Thymus (tissue), 11 donors: Measurements from ENCODE around the gene CLDND1. TPM values are rescaled to one million over a fixed set of nuclear protein-coding genes. Genes with fewer than 3 reads are reported as not detected.
A peak's percentile ranks its signal among the peaks of the same experiment; 100 is the strongest.
"Not testable (repeated sequence)": the region's sequence is repeated elsewhere in the genome, so short reads cannot be mapped to it uniquely, and the experiment has no call there.

ENCODE experiments used
- DNase-seq, 9 donors: peaks; one replicate each; pipeline ENCODE4 v3.0.0-alpha.2; 2013; ENCODE audit warnings: low spot score in 9 of 9, low read depth in 6 of 9, missing footprints in 1 of 9
- H3K27ac ChIP-seq, 2 donors: one replicate each; pipeline ENCODE4 v1.5.1; 2013; ENCODE audit warnings: control low read depth in 1 of 2, low read depth in 1 of 2, low read length in 1 of 2, mild to moderate bottlenecking in 1 of 2, moderate library complexity in 1 of 2
- H3K27me3 ChIP-seq, 2 donors: one replicate each; pipeline ENCODE4 v1.5.1; 2013; ENCODE audit warnings: low read length in 1 of 2; ENCODE audit not compliant: control insufficient read depth in 2 of 2, insufficient read depth in 1 of 2
- H3K36me3 ChIP-seq, 2 donors: one replicate each; pipeline ENCODE4 v1.5.1; 2013; ENCODE audit warnings: low read length in 1 of 2, mild to moderate bottlenecking in 1 of 2, moderate library complexity in 1 of 2; ENCODE audit not compliant: control insufficient read depth in 2 of 2, insufficient read depth in 2 of 2
- H3K4me1 ChIP-seq, 2 donors: one replicate each; pipeline ENCODE4 v1.5.1; 2013; ENCODE audit warnings: low read length in 2 of 2; ENCODE audit not compliant: control insufficient read depth in 2 of 2, insufficient read depth in 2 of 2
- H3K4me3 ChIP-seq, 2 donors: one replicate each; pipeline ENCODE4 v1.5.1; 2013; ENCODE audit warnings: low read length in 2 of 2, control low read depth in 1 of 2, mild to moderate bottlenecking in 1 of 2
- H3K9me3 ChIP-seq, 2 donors: one replicate each; pipeline ENCODE4 v1.5.1; 2013; ENCODE audit warnings: low read length in 1 of 2, mild to moderate bottlenecking in 1 of 2; ENCODE audit not compliant: control insufficient read depth in 2 of 2, insufficient read depth in 1 of 2
- WGBS: extraction: QIAGEN DNeasy Blood & Tissue Kit; methylation state at CpG from one replicate; pipeline ENCODE4 v1.1.7; 2013; 5-methylcytosine and 5-hydroxymethylcytosine counted together
- polyA plus RNA-seq: library from polyadenylated mRNA; stranded (reverse); fragments of 200-250 nt; gene quantifications from one replicate; pipeline ENCODE4 v1.2.3, GENCODE V29; 2013
- total RNA-seq: library from RNA; stranded (reverse); fragments of 120-200 nt; gene quantifications from one replicate; pipeline ENCODE4 v1.2.4, GENCODE V29; 2013
- donor health status: healthy.

Gene CLDND1
- total and polyA plus RNA-seq, 2 donors: 60.1 to 65.2 TPM

DNA sequence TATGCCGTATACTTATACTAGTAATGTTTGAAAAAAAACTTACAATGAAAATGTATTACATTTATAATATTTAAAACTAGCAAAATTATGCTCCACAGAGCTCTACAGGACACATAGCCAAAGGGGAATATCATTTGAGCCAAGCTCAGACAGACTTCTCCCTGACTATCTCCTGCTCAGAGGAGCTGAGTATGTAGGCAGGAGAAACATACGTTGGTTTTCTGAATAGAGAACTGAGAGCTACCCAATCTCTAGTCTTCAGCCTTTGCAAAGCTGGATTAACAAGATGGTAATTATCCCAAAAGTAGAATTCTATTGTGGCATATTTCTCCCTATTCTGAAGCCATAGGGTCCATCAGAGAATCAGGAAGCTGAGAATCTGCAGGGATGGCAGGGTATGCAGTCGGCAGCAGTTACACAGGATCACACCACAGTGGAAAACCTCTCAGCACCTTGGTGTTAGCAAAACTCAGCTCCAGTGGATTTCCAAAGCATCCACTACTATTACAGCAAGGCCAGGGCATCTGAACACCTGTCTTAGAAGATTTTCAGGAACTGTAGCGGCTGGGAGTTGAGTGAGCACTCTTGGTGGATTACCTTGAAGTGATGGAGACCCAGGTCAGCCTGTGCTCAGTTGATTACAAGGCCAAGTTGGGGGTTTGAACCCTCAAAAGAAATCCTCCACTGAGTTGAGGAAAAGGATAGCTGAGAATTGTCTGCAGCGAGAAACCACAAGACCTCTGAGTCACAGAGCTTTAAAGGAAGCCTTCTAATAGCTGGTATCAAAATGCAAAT is 39.2 kb upstream of the CLDND1 start:
- H3K27me3 ChIP-seq: no peaks in the 10 kb centered on the region
- H3K36me3 ChIP-seq: no peaks in the 10 kb centered on the region
- no peaks in the 10 kb centered on the region for H3K9me3 ChIP-seq
- 83% methylated on average over 5 of the region's 5 CpGs for WGBS
- no peak overlapping the region for H3K4me3 ChIP-seq
- H3K27ac ChIP-seq: no peak overlapping the region
- peaks cover 3 to 18% of the 10 kb centered on the region in 2 donors for H3K4me1 ChIP-seq
- no peak for DNase-seq

DNA sequence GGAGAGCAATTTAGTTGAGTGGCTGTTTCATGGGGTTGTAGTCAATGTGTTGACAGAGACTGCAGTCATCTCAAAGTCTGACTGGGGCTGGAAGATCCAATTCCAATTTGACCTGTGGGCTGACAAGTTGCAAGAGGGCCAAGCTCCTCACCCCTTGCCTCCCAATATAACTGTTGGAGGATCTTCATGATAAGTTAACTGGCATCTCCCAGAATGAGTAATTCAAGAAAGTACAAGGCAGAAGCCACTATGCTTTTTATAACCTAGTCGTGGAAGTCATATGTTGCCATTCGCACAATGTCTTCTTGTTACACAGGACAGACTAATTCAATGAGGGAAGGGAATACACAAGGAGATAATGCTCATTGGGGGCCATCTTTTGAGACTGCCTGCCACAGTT is 38.2 kb upstream of the CLDND1 start:
- Histone ChIP-seq H3K27ac (no peak overlapping the region), H3K4me3 (no peak overlapping the region), H3K27me3 (no peaks in the 10 kb centered on the region), H3K36me3 (no peaks in the 10 kb centered on the region), H3K9me3 (no peaks in the 10 kb centered on the region), H3K4me1 (peaks cover 3 to 13% of the 10 kb centered on the region in 2 donors)
- DNase-seq: no peak
- 98% methylated on average over 2 of the region's 2 CpGs for WGBS

DNA sequence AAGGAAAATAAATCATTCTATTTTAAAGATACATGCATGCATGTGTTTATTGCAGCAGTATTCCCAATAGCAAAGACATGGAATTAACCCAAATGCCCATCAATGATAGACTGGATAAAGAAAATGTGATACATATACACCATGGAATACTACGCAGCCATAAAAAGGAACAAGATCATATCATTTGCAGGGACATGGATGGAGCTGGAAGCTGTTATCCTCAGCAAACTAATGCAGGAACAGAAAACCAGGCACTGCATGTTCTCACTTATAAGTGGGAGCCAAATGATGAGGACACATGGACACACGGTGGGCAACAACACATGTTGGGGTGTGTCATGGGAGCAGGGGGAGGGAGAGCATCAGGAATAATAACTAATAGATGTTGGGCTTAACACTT is 37.1 kb upstream of the CLDND1 start:
- H3K9me3 ChIP-seq, H3K27me3 ChIP-seq, H3K4me3 ChIP-seq, DNase-seq, H3K36me3 ChIP-seq, H3K27ac ChIP-seq: not testable (repeated sequence)
- 97% methylated on average over 2 of the region's 2 CpGs for WGBS
- peaks cover 0 to 10% of the 10 kb centered on the region in 2 donors for H3K4me1 ChIP-seq

DNA sequence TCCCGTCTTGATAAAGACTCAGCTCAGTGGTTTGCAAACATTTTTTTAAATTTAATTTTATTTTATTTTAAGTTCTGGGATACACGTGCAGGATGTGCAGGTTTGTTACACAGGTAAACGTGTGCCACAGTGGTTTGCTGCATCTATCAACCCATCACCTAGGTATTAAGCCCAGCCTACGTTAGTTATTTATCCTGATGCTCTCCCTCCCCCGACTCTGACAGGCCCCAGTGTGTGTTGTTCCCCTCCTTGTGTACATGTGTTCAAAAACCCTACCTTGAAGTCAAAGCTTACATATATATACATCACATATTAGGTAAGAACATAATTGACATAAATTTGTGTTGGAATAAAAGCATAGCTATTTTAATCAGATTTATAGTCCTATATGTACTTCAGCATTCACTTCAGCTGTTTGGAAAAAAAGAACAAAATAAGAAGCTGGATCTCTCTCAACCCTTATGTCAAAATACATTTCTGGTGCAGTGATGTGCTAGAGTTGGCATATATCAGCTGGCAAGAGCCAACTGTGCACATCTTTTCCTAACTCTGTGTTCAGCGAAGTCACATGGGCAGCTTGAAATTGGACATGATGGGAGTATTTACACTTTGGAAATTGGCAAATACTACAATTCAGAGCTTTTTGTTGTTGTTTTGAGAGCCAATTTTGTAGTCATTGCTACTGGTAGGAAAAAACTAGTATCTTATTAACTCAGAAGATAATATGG is 35.6 kb upstream of the CLDND1 start:
- Histone ChIP-seq H3K4me3 (no peak overlapping the region), H3K27ac (no peak overlapping the region), H3K4me1 (peaks cover 0 to 4% of the 10 kb centered on the region in 2 donors), H3K36me3 (no peaks in the 10 kb centered on the region), H3K27me3 (no peaks in the 10 kb centered on the region), H3K9me3 (no peaks in the 10 kb centered on the region)
- DNase-seq: no peak
- 97% methylated on average over 6 of the region's 6 CpGs for WGBS

DNA sequence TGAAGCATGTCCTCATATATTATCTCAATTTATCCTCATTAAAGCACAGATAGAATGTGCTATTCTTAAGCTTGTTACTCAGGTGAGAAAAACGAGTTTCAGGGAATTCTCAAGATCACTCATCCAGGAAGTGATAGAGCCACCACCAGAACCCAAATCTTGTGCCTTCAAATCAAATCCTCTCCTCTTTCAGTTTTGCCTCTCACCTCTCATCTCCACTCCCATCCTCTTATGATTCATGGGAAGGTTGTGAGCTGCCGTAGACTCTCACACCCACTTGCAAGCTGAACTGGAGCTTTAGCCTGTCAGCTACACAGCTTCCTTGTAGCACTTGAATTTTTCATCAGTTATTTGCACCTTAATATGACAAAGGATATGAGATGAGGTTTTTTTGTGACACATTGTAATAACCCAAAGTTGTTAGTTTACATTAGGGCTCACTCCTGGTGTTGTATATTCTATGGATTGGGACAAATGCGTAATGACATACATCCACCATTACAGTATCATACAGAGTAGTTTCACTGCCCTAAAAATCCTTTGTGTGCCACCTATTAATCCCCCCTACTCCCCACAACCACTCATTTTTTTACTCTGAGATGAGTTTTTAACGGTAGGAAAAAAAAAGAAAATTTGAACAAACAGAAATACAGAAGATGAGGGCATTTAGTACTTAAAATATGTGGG is 34.8 kb upstream of the CLDND1 start:
- no peak overlapping the region for H3K4me3 ChIP-seq
- no peak overlapping the region for H3K27ac ChIP-seq
- no peaks in the 10 kb centered on the region for H3K27me3 ChIP-seq
- no peak for DNase-seq
- H3K4me1 ChIP-seq: peaks cover 0 to 4% of the 10 kb centered on the region in 2 donors
- H3K36me3 ChIP-seq: no peaks in the 10 kb centered on the region
- no peaks in the 10 kb centered on the region for H3K9me3 ChIP-seq
- 92% methylated on average over 4 of the region's 4 CpGs for WGBS

DNA sequence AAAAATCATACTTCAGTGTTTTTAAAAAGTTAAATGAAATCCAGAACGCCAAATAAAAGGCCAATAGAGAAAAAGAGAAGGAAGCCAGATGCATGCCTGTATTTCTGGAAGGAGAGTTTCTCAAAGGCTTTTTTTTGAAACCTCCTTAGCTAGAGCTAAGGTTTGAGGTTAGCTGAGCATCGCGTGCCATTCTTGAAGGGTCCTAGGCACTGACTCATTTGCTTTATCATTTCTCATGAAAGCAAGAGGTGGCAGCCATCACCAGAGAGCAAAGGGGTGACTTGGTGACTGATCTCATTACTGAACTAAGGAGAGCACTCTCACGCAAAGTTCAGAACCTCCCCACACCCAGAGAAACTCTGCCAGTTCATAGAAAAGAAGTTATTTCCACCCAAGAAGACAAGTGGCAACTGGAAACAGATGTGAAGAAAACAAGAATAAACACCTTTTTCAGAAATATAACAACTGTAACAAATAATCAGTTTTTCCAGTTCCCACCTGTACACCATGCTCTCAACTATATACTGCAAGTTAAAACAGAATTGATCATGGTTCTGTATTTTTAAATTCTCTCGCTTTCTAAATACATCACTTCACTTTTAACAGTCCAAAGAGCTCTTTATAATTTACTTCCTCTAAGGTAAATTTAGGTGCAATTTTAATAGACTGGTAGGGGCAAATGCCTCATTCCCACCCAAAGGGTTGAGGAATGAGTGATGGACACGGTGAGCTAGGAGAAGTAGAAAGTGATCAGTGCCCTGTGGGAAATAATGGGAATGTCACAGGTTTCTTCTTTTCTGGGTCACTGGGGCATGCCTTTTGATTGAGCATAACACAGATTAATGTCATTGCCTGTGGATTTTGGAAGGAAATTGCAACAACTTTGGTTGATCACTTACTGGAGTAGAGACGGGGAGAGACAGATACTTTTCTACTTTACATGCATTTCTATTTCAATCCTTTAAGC is 33.7 kb upstream of the CLDND1 start:
- H3K4me3 ChIP-seq: no peak overlapping the region
- H3K27me3 ChIP-seq: no peaks in the 10 kb centered on the region
- H3K4me1 ChIP-seq: no peaks in the 10 kb centered on the region
- DNase-seq: peak in 1 of 9 donors; percentile 18
- no peaks in the 10 kb centered on the region for H3K9me3 ChIP-seq
- 58% methylated on average over 7 of the region's 7 CpGs for whole genome bisulfite sequencing
- H3K27ac ChIP-seq: no peak overlapping the region
- no peaks in the 10 kb centered on the region for H3K36me3 ChIP-seq

DNA sequence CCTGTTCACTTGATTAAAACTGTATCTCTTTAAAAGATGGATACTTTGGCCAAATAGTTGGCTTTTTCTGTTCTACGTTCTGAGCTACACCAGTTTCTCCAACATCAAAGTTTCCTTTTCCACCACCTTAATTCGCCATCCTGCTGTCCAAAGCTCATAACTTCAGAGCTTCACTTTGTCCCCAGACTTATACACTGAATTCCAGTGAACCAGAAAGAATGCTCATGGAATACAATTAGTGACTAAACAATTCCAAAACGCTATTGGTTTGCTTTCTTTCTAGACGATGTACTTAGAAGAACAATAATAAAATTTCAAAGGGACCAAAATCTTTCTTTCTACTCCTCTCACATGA is 32.3 kb upstream of the CLDND1 start:
- DNase-seq: no peak
- 95% methylated on average over 4 of the region's 4 CpGs for WGBS
- no peaks in the 10 kb centered on the region for H3K27me3 ChIP-seq
- no peaks in the 10 kb centered on the region for H3K4me1 ChIP-seq
- H3K4me3 ChIP-seq: no peak overlapping the region
- H3K36me3 ChIP-seq: no peaks in the 10 kb centered on the region
- H3K9me3 ChIP-seq: no peaks in the 10 kb centered on the region
- H3K27ac ChIP-seq: no peak overlapping the region

DNA sequence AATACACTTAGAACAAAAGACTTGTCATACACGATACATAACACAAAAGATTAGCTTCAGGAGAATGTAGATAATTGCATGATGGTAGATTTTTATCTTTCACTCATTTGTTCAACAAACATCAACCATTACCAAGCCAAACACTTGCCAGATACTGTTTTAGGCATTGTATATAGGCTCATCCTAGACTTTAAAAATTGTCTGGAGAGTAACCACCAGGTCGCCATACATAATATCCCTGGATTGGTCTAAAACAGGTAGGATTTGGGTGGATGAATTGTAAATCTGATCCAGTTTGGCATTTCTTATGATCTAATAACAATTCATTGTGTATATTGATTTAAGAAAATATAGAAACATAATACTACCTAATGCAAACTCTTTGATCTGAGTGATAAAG is 31.9 kb upstream of the CLDND1 start:
- Histone ChIP-seq H3K27me3 (no peaks in the 10 kb centered on the region), H3K4me1 (no peaks in the 10 kb centered on the region), H3K36me3 (no peaks in the 10 kb centered on the region), H3K9me3 (no peaks in the 10 kb centered on the region), H3K27ac (no peak overlapping the region), H3K4me3 (no peak overlapping the region)
- 97% methylated on average over 2 of the region's 2 CpGs for WGBS
- DNase-seq: no peak
